GM18873 (cell line): Measurements from ENCODE around the gene KLHL7.
A peak's percentile ranks its signal among the peaks of the same experiment; 100 is the strongest.

Experiments
- ATAC-seq: cut with Tn5 transposase; IDR thresholded peaks from one replicate; pipeline ENCODE4 v1.9.1; 2021; ENCODE audit warnings: mild to moderate bottlenecking, moderate library complexity, moderate number of reproducible peaks; ENCODE audit not compliant: unreplicated experiment, low FRiP score

The KLHL7 gene

GRCh38 chr7:23105644-23106056 lies at the start of gene KLHL7:
TSS of gene KLHL7 (plus strand) at chr7:23105785. CDS start at chr7:23106027, 242 bp downstream.
- ATAC-seq, result peak; percentile 90

DNA sequence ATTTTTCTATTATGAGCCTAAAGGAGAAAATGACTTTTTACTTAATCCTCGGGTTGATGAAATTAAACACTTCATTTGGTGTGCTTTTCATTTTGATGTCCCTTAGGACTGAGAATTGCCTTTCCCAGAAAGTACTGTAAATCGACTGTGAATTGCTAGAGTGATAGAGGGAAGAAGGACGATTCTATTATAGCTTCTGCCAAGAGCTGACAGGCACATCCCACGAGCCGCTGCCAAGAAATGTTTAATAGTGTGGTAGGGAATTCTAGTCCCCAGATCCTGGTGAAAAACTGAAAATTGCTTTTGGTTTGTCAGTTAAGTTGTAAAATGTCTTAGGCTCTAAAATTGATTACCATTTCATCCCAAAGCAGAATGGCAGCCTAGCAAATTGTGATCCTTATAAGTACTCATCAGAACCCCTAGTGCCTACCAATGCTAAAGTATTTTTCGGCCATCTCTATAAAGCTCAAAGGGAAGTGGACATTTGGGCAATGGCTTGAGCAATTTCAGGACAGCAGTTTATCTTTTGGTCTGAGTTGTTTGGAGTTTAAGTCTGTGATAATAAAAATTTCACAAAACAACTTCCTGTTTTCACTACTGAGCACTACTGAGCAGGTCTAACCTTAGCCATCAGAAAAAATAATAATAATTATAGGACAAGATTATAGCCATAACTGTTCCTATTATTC lies 47.0 kb upstream of the KLHL7 start:
- no peak for ATAC-seq

DNA sequence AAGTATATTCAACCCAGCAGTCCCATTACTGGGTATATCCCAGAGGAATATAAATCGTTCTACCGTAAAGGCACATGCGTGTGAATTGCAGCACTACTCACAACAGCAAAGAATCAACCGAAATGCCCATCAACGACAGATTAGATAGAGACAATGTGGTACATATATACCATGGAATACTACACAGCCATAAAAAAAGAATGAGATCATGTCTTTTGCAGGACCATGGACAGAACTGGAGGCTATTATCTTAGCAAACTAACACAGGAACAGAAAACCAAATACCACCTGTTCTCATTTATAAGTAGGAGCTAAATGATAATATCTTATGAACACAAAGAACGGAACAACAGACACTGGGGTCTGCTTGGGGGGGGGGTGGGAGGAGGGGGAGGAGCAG lies 44.3 kb upstream of the KLHL7 start:
- ATAC-seq, result no peak

DNA sequence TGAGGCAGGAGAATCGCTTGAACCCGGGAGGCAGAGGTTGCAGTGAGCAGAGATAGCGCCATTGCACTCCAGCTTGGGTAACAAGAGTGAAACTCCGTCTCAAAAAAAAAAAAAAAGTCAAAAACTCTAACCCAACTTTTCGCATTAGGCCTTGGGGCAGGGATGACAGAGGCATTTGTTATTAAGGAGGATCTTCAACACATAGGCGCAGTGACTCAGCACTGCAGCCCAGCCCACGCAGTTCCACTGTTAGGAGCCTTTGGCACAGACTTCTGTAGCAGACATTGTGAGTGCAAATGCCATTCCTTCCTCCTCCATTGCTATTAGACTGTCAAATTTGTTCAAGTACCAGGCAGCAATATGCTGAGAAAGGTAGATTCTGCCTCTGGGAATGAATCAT lies 43.1 kb upstream of the KLHL7 start:
- no peak for ATAC-seq

GRCh38 chr7:23065974-23066373 lies 39.6 kb upstream of the KLHL7 start:
- no peak for ATAC-seq

GRCh38 chr7:23067271-23067670 lies 38.3 kb upstream of the KLHL7 start:
- no peak for ATAC-seq

DNA sequence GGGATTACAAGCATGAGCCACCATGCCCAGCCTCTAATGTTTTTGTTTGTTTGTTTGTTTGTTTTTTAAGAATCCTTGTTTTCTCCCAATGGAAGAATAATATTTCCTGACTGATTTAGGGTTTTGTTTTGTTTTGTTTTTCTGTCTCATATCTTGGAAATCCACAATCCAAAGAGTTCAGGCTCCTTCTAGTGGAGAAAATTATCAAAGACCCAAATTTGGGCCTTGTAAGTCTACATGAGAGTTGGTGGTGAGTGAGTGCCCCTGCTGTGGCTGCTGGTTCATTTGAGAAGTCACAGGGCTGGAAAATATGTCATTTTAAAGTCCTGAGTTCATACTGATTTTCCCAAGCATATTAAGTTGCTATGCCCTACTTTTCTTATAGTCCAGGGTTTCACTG lies 33.5 kb upstream of the KLHL7 start:
- ATAC-seq, result no peak

- ATAC-seq, result no peak
Observed at GRCh38 chr7:23072922-23073321, 32.7 kb upstream of the KLHL7 start.

GRCh38 chr7:23074443-23075261 lies 30.9 kb upstream of the KLHL7 start:
- ATAC-seq, result no peak

DNA sequence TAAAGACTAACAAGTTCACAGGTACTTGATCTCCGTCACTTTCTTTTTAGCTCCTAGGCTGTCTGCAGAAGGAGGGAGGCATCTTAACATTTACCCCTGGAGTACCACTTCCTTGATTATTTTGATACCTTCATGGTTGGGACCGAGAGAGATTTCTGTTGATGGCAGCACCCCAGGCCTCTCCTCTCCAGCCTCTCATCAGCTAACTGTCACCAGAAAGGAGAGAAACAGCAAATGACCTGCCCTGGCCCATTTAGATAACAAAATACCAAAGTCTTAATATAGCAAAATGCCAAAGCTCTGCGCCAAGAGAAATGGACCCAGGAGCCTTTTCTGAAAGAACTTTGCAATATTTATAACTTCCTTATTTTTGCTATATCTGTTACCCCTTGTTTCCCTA lies 30.0 kb upstream of the KLHL7 start:
- no peak for ATAC-seq

- no peak for ATAC-seq
Observed at GRCh38 chr7:23076772-23077171, 28.8 kb upstream of the KLHL7 start.

DNA sequence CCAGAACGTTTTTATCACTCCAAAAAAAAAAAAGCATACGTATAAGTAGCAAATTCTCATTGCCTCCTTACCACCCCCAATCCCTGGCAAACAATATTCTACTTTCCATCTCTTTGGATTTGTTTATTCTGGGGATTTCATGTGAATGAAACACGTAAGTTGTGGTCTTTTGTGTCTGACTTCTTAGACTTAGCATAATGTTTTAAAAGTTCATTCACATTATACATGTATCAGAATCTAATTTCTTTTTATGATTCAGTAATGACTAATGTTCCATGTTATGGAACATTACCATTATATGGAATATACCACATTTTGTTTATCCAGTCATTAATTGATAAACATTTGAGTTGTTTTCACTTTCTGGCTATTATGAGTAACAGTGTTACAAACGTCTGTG lies 12.5 kb upstream of the KLHL7 start:
- ATAC-seq, result no peak

- no peak for ATAC-seq
Observed at GRCh38 chr7:23093546-23093945, 12.0 kb upstream of the KLHL7 start.

DNA sequence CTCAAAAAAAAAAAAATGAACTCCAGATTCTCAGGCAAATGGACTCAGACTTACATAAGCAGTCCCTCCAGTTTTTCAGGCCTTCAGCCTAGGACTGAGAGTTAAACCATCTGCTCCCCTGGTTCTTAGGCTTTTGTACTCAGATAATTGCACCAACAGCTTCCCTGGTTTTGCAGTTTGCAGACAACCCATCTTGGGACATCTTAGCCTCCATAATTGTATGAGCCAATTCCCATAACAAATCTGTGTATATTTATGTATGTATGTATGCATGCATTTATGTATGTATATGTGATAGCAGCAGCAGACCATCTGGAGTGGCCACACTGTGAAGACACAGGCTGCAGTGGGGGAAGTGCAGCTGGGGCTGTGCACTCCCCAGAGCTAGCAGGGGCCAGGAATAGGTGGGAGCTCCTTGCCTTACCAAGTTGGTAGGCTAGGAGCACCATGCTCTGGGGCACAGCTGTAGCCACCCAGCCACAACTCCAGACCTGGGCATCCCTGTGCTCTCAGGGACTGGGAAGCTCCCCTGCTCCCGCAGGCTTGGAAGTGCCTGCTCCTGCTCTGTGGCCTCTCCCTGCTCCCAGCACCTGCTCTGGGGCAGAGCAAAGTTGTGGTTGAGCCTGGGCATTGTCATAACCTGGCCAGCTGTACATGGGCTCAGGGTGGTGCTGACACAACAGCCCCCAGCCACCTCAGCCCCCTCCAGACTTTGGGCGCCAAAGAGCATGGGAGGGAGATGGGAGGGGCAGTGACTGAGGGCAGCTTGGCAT lies 8.9 kb upstream of the KLHL7 start:
- ATAC-seq, result no peak

DNA sequence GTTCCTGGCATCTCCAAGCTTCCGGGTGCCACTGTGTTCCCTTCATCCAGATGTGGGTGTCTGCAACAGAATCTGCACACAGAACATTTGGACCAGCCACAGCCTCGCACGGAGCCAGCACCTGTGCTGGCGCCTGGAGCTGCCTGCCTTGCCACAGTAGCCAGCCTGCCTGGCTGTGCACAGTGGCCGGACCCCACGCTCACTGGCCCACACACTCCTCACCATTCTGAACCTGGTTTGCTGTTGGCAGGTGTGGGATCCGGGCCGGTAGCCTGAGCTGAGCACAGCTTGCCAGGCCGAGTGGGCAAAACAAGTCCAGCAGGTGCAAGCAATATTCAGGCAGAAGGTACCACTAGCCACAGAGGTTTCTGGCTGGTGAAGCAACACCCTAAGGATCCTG lies 7.6 kb upstream of the KLHL7 start:
- ATAC-seq, result no peak

GRCh38 chr7:23098460-23098859 lies 7.1 kb upstream of the KLHL7 start:
- ATAC-seq, result no peak

GRCh38 chr7:23100697-23101096 lies 4.9 kb upstream of the KLHL7 start:
- ATAC-seq, result no peak

- peak; percentile 29 for ATAC-seq
Observed at GRCh38 chr7:23105086-23105643, 420 bp upstream of the KLHL7 start.

DNA sequence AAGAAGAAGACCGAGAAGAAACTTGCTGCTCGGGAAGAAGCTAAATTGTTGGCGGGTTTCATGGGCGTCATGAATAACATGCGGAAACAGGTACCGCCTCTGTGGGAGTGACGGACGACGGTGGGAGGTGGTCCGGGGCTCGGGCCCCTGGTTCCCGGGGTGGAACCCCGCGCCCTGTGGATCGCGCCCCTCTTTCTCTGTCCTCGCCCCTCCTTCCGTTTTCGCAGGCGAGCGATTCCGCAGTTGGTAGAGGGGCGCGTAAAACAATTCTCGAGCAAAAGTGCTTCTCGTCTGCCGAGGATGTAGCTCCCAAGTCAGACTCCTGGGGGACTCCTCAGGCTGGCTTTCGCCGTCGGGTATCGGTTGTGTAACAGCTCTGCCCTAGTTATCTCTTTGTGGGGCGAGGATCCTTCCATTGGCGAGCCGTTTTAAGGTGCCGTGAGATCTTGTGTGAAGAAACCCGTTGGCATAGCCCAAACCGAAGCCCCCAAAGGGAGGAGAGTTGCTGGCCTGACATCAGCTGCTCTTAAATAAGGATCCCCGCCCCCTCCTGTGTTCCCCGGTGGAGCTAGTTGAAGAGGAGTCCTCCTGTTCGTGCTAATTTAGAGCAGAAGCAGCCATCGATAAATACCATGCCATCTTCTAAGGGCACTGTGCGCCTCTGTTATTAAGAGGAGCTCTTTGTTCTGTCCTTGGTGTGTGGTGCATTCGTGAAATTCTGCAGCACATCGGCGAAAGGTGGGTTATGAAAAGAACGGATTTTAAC lies 655 bp downstream of the KLHL7 start:
- peak; percentile 14 for ATAC-seq
